H1 (cell line): ENCODE measurements around the gene MEIS2. TPM values are rescaled to one million over a fixed set of nuclear protein-coding genes. Genes with fewer than 3 reads are reported as not detected.

Experiments
- CTCF ChIA-PET: fragments of 300-600 bp; sonication (Branson Sonifier 250); formaldehyde crosslinking; loops from one replicate; lab custom pipeline; 2021; ENCODE audit not compliant: partially characterized antibody; lab: Charles Lee
- POLR2A ChIA-PET: fragments of 300-600 bp; sonication (Branson Sonifier 250); formaldehyde crosslinking; loops from one replicate; lab custom pipeline; 2021; ENCODE audit warnings: inconsistent platforms; ENCODE audit not compliant: partially characterized antibody; lab: Charles Lee
- DNase-seq, 2 experiments: peaks; one replicate each; pipeline versions ENCODE4 v3.0.0 to v3.0.0-alpha.2; 2010 to 2022; ENCODE audit warnings: low spot score in 2 of 2, low read depth in 1 of 2, mixed read lengths in 1 of 2
- FAIRE-seq: peaks from 2 replicates; lab custom pipeline; 2011; peaks lifted over from hg19 to GRCh38; lab: Jason Lieb, UNC
- H2AFZ ChIP-seq: 2 replicates; pipeline ENCODE4 v1.8.1; 2012; ENCODE audit warnings: low read length, inconsistent platforms
- H2AK5ac ChIP-seq: 2 replicates; pipeline ENCODE4 v1.6.1; 2013; ENCODE audit warnings: low read depth, low read length
- H2BK120ac ChIP-seq: replicated peaks from 2 replicates; pipeline ENCODE3; 2013; ENCODE audit warnings: low read depth, low read length, inconsistent platforms
- H2BK12ac ChIP-seq: 2 replicates; pipeline ENCODE4 v1.6.1; 2013; ENCODE audit warnings: low read depth, low read length
- H2BK15ac ChIP-seq: 2 replicates; pipeline ENCODE4 v1.6.1; 2013; ENCODE audit warnings: low read length
- H2BK20ac ChIP-seq: 2 replicates; pipeline ENCODE4 v1.6.1; 2013; ENCODE audit warnings: low read length
- H2BK5ac ChIP-seq: 2 replicates; pipeline ENCODE4 v1.6.1; 2013; ENCODE audit warnings: low read depth, low read length
- H3K14ac ChIP-seq: 2 replicates; pipeline ENCODE4 v1.6.1; 2013; ENCODE audit warnings: inconsistent platforms; ENCODE audit not compliant: insufficient read length
- H3K18ac ChIP-seq: 2 replicates; pipeline ENCODE4 v1.6.1; 2013; ENCODE audit warnings: low read length; ENCODE audit errors: extremely low read depth
- H3K23ac ChIP-seq: 2 replicates; pipeline ENCODE4 v1.6.1; 2013; ENCODE audit warnings: inconsistent platforms; ENCODE audit not compliant: insufficient read length
- H3K23me2 ChIP-seq: 2 replicates; pipeline ENCODE4 v1.6.1; 2013; ENCODE audit warnings: low read depth, low read length
- H3K27ac ChIP-seq: 2 replicates; pipeline ENCODE4 v1.6.1; 2011; ENCODE audit warnings: low read depth, low read length, inconsistent platforms
- H3K27me3 ChIP-seq, 4 experiments: replicated peaks in 1 of 4; 1 replicate in 1 of 4; 2 replicates in 3 of 4; pipeline versions ENCODE4 v1.6.1 to v1.8.1; 2011 to 2013; ENCODE audit warnings: low read length in 3 of 4, mild to moderate bottlenecking in 3 of 4, inconsistent platforms in 2 of 4, mixed read lengths in 2 of 4, moderate library complexity in 1 of 4; ENCODE audit not compliant: control insufficient read depth in 3 of 4, insufficient read depth in 3 of 4; ENCODE audit errors: extremely low read depth in 1 of 4
- H3K36me3 ChIP-seq, 4 experiments: 2 replicates each; pipeline versions ENCODE4 v1.6.1 to v1.8.1; 2011 to 2013; ENCODE audit warnings: mild to moderate bottlenecking in 4 of 4, low read length in 3 of 4, moderate library complexity in 2 of 4, control low read depth in 1 of 4, inconsistent platforms in 1 of 4; ENCODE audit not compliant: insufficient read depth in 4 of 4, control insufficient read depth in 2 of 4
- H3K4ac ChIP-seq: replicated peaks from 2 replicates; pipeline ENCODE3; 2013; ENCODE audit warnings: low read length, low read depth, mixed read lengths, inconsistent platforms; ENCODE audit not compliant: insufficient read length
- H3K4me1 ChIP-seq, 4 experiments: replicated peaks in 1 of 4; 1 replicate in 1 of 4; 2 replicates in 3 of 4; pipeline versions ENCODE4 v1.6.1 to v1.8.1; 2011 to 2013; ENCODE audit warnings: low read length in 3 of 4, inconsistent platforms in 2 of 4, mixed read lengths in 1 of 4; ENCODE audit not compliant: insufficient read depth in 4 of 4, control insufficient read depth in 3 of 4
- H3K4me2 ChIP-seq, 2 experiments: 2 replicates each; pipeline versions ENCODE4 v1.6.1 to v1.8.1; 2011 to 2013; ENCODE audit warnings: low read depth in 2 of 2, low read length in 2 of 2, control low read depth in 1 of 2, inconsistent platforms in 1 of 2, mild to moderate bottlenecking in 1 of 2; ENCODE audit not compliant: insufficient read depth in 1 of 2
- H3K4me3 ChIP-seq, 4 experiments: fragments of 200-600, 300-600 bp in 1 of 4; sonication (generic), shearing (Covaris generic), sonication (Bioruptor Twin) in 1 of 4; 2 replicates each; pipeline versions ENCODE4 v1.5.1 to v1.8.1; 2011 to 2016; ENCODE audit warnings: low read length in 4 of 4, low read depth in 3 of 4, control low read depth in 2 of 4, inconsistent platforms in 2 of 4, mild to moderate bottlenecking in 2 of 4, mixed read lengths in 1 of 4, moderate library complexity in 1 of 4; ENCODE audit not compliant: insufficient read depth in 2 of 4; ENCODE audit errors: extremely low read depth in 1 of 4
- H3K56ac ChIP-seq: replicated peaks from 2 replicates; pipeline ENCODE3; 2013; ENCODE audit warnings: low read depth, mild to moderate bottlenecking, mixed read lengths, low read length, inconsistent platforms; ENCODE audit not compliant: insufficient read length
- H3K79me1 ChIP-seq: 2 replicates; pipeline ENCODE4 v1.6.1; 2013; ENCODE audit warnings: low read depth, low read length, control low read depth
- H3K79me2 ChIP-seq, 2 experiments: 2 replicates each; pipeline versions ENCODE4 v1.6.1 to v1.8.1; 2012 to 2013; ENCODE audit warnings: low read length in 2 of 2, mild to moderate bottlenecking in 2 of 2, inconsistent platforms in 1 of 2; ENCODE audit not compliant: insufficient read depth in 2 of 2, control insufficient read depth in 1 of 2
- H3K9ac ChIP-seq, 4 experiments: replicated peaks in 1 of 4; 1 replicate in 1 of 4; 2 replicates in 3 of 4; pipeline versions ENCODE4 v1.6.1 to v1.8.1; 2011 to 2013; ENCODE audit warnings: low read depth in 3 of 4, low read length in 3 of 4, control low read depth in 2 of 4, mild to moderate bottlenecking in 2 of 4, moderate library complexity in 2 of 4, inconsistent platforms in 1 of 4; ENCODE audit errors: extremely low read depth in 1 of 4
- H3K9me3 ChIP-seq, 2 experiments: 2 replicates each; pipeline versions ENCODE4 v1.6.1 to v1.8.1; 2012 to 2013; ENCODE audit warnings: mild to moderate bottlenecking in 2 of 2, moderate library complexity in 2 of 2, control low read depth in 1 of 2, inconsistent platforms in 1 of 2, low read depth in 1 of 2, low read length in 1 of 2, mixed read lengths in 1 of 2; ENCODE audit not compliant: insufficient read depth in 2 of 2
- H4K20me1 ChIP-seq, 2 experiments: replicated peaks in 1 of 2; 2 replicates each; pipeline versions ENCODE3 to v1.8.1; 2011 to 2013; ENCODE audit warnings: inconsistent platforms in 2 of 2, low read length in 2 of 2, mild to moderate bottlenecking in 1 of 2; ENCODE audit not compliant: insufficient read depth in 2 of 2, control insufficient read depth in 1 of 2
- H4K5ac ChIP-seq: 2 replicates; pipeline ENCODE4 v1.6.1; 2013; ENCODE audit warnings: low read length, low read depth, mixed read lengths, inconsistent platforms; ENCODE audit not compliant: insufficient read length
- H4K8ac ChIP-seq: 2 replicates; pipeline ENCODE4 v1.8.0; 2013; ENCODE audit warnings: mild to moderate bottlenecking, moderate library complexity, low read length, inconsistent platforms; ENCODE audit not compliant: insufficient read depth; ENCODE audit errors: extremely low read depth
- H4K91ac ChIP-seq: replicated peaks from 2 replicates; pipeline ENCODE3; 2013; ENCODE audit warnings: low read length, mixed read lengths, inconsistent platforms; ENCODE audit not compliant: insufficient read length
- ATF2 ChIP-seq: IDR thresholded peaks from 2 replicates; pipeline ENCODE4 v1.6.1; 2012; ENCODE audit warnings: low read length, inconsistent platforms
- CREB1 ChIP-seq: IDR thresholded peaks from 2 replicates; pipeline ENCODE4 v1.6.1; 2012; ENCODE audit warnings: inconsistent platforms
- GABPA ChIP-seq: IDR thresholded peaks from 2 replicates; pipeline ENCODE4 v1.6.1; 2011; ENCODE audit warnings: mild to moderate bottlenecking, low read length, moderate library complexity, borderline replicate concordance; ENCODE audit not compliant: insufficient read depth
- RXRA ChIP-seq: IDR thresholded peaks from 2 replicates; pipeline ENCODE4 v1.6.1; 2011; ENCODE audit warnings: low read depth, mild to moderate bottlenecking, low read length, moderate library complexity; ENCODE audit not compliant: insufficient read depth
- SIX5 ChIP-seq: IDR thresholded peaks from 2 replicates; pipeline ENCODE4 v1.6.1; 2011; ENCODE audit warnings: mild to moderate bottlenecking, low read depth, low read length
- SP4 ChIP-seq: IDR thresholded peaks from 2 replicates; pipeline ENCODE4 v1.6.1; 2012; ENCODE audit warnings: low read length, inconsistent platforms
- SUZ12 ChIP-seq: fragments of 200-600 bp; sonication (generic); IDR thresholded peaks from 2 replicates; pipeline ENCODE4 v1.6.1; 2012; ENCODE audit warnings: mild to moderate bottlenecking, inconsistent platforms, low read length, moderate library complexity, mixed read lengths
- TBP ChIP-seq: IDR thresholded peaks from 2 replicates; pipeline ENCODE4 v1.6.1; 2011; ENCODE audit warnings: low read depth, low read length, improper control_type of control experiment
- WGBS, 2 experiments: shearing (Covaris generic) in 1 of 2; methylation state at CpG; one replicate each; pipeline versions ENCODE4 v1.1.6 to v1.1.7; 2013 to 2015; ENCODE audit warnings: low lambda C conversion rate in 2 of 2, mixed read lengths in 2 of 2, inconsistent platforms in 1 of 2, low coverage in 1 of 2, missing lambda C conversion rate in 1 of 2; ENCODE audit not compliant: insufficient replicate concordance in 2 of 2, insufficient coverage in 1 of 2, insufficient read length in 1 of 2; ENCODE audit errors: extremely low coverage in 1 of 2, missing lambda C conversion rate in 1 of 2; 5-methylcytosine and 5-hydroxymethylcytosine counted together
- polyA plus RNA-seq, 7 experiments: library from polyadenylated mRNA; depleted of rRNA in 3 of 7; stranded (reverse) in 5 of 7; unstranded in 2 of 7; fragments of >200 nt in 5 of 7; fragments of 200-250 nt in 2 of 7; gene quantifications; 1 replicate in 5 of 7; 2 replicates in 1 of 7; 4 replicates in 1 of 7; pipeline versions ENCODE4 v1.2.1 to v1.2.3, GENCODE V29; 2011 to 2013; ENCODE audit warnings: missing spikeins in 2 of 7, mixed read lengths in 2 of 7
- total RNA-seq: library from RNA; stranded (reverse); fragmentation: NEBNext Ultra II Directional; extraction: Animal tissue kit (Norgen Biotek cat#: 25700); gene quantifications from 2 replicates; pipeline ENCODE4 v1.2.1, GENCODE V29; 2021

MEIS2 gene
- total and polyA plus RNA-seq, 2 of the 8 experiments (the other 6 are each of a cell fraction or from before 2014, with no cell fraction given) = 0.22 to 1.2 TPM

GRCh38 chr15:37057256-37057655 lies 43.1 kb downstream of the MEIS2 start:
- no peak for FAIRE-seq
- Histone ChIP-seq H3K79me1 (no peaks in the 10 kb centered on the region), H3K79me2 (no peaks in the 10 kb centered on the region), H3K9me3 (no peaks in the 10 kb centered on the region), H4K91ac (no peak overlapping the region), H4K8ac (no peak overlapping the region), H3K4me3 (no peak overlapping the region), H3K4me2 (no peak overlapping the region), H3K23ac (no peak overlapping the region), H2BK20ac (no peak overlapping the region), H3K36me3 (no peaks in the 10 kb centered on the region), H4K20me1 (no peaks in the 10 kb centered on the region), H2BK12ac (no peak overlapping the region), H3K4me1 (peaks cover 0 to 6% (median 4%) of the 10 kb centered on the region in 4 experiments; a peak in 2 of 7 replicates), H2BK15ac (no peak overlapping the region), H2BK5ac (no peak overlapping the region), H3K9ac (no peak overlapping the region), H3K27me3 (no peaks in the 10 kb centered on the region; a peak in 1 of 7 replicates), H4K5ac (no peak overlapping the region), H3K14ac (no peak overlapping the region), H3K18ac (no peak overlapping the region), H3K56ac (no peak overlapping the region), H3K23me2 (no peaks in the 10 kb centered on the region), H3K27ac (no peak overlapping the region), H3K4ac (no peak overlapping the region), H2AFZ (no peak overlapping the region), H2AK5ac (no peak overlapping the region), H2BK120ac (no peak overlapping the region)
- 84% methylated on average over 7 of the region's 7 CpGs; no CpG with 5 or more reads in 1 of the 2 experiments for WGBS, 2 experiments
- ChIA-PET CTCF (interaction anchor here (0.6 to 1.7 kb wide), 8 partner anchors 9 to 177 kb away, joined by 3 to 4 read pairs (median 3); no protein-coding TSS in a partner anchor), POLR2A (interaction anchor here (1.1 kb wide), 1 partner anchor 11 kb away, joined by 3 read pairs; no protein-coding TSS in a partner anchor)
- no peak for DNase-seq
- no peak for TF ChIP-seq SIX5
- no peak for TF ChIP-seq TBP
- no peak for TF ChIP-seq RXRA
- TF ChIP-seq GABPA = no peak
- TF ChIP-seq CREB1 = no peak
- no peak for TF ChIP-seq SUZ12
- TF ChIP-seq ATF2 = no peak
- no peak for TF ChIP-seq SP4
